Measurements from ENCODE around the gene PTN.

The PTN gene, protein sequence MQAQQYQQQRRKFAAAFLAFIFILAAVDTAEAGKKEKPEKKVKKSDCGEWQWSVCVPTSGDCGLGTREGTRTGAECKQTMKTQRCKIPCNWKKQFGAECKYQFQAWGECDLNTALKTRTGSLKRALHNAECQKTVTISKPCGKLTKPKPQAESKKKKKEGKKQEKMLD

DNA sequence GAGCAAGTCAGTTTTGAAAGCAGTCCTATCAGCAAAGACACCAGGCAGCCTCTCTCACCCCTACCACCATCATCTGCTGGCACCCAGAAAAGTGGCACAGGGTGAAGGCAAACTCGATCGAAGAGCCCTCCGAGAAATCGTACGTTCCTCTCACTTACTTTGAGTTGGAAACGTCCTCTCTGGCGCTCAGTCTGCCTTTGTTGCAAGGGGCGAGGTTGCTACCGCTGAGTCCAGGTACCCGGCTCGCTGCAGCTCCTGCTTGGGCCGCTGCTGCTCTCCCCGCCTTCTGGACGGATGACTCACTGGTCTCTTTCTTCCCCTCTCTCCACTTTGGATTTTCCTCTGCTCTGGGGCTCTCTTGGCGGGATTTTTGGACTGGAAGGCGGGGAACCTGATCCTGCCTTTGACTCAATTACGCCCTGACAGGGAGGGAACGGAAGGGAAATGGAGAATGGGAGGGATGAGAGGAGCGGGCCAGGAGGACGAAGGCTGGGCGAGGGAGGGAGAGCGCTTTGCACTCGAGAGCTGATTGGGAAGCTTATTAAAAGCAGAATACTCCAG is at the start of gene PTN:
TSS of gene PTN (minus strand) at position 453 of the 561 bp plus-strand sequence. CDS start 88,760 bp downstream, outside the sequence.
- no peak for DNase-seq (ENCODE audit: low spot score)
- TF ChIP-seq, protein P1, sequence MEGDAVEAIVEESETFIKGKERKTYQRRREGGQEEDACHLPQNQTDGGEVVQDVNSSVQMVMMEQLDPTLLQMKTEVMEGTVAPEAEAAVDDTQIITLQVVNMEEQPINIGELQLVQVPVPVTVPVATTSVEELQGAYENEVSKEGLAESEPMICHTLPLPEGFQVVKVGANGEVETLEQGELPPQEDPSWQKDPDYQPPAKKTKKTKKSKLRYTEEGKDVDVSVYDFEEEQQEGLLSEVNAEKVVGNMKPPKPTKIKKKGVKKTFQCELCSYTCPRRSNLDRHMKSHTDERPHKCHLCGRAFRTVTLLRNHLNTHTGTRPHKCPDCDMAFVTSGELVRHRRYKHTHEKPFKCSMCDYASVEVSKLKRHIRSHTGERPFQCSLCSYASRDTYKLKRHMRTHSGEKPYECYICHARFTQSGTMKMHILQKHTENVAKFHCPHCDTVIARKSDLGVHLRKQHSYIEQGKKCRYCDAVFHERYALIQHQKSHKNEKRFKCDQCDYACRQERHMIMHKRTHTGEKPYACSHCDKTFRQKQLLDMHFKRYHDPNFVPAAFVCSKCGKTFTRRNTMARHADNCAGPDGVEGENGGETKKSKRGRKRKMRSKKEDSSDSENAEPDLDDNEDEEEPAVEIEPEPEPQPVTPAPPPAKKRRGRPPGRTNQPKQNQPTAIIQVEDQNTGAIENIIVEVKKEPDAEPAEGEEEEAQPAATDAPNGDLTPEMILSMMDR (IDR thresholded peaks at IDR 0.05): no peak
- no peak within 1 kb of the TSS for H3K27ac ChIP-seq
- H3K4me3 ChIP-seq: peak within 1 kb of the TSS; percentile 71

DNA sequence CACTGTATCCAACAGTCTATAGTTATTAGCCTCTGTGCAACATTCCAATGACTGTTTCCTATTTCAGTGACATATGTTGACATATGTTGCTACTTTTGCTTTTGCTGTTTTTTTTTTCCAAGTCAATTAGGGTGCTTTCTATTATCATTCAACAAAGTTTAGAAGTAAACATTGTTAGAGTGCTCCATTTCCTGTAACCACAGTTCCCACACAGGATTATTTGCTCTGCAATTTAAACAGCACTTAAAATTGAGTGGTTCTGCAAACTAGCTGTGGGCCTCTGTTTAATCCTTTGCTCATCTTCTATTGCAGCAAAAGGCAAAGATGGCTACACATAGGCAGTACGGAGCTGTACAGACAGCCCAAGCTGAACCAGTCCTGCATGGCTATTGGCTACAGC is 46.5 kb upstream of the PTN start:
- Histone ChIP-seq H3K4me3 (no peak overlapping the region), H3K27ac (no peak overlapping the region)
- TF ChIP-seq, protein P1 (IDR thresholded peaks at IDR 0.05): no peak
- DNase-seq (ENCODE audit: low spot score): no peak

DNA sequence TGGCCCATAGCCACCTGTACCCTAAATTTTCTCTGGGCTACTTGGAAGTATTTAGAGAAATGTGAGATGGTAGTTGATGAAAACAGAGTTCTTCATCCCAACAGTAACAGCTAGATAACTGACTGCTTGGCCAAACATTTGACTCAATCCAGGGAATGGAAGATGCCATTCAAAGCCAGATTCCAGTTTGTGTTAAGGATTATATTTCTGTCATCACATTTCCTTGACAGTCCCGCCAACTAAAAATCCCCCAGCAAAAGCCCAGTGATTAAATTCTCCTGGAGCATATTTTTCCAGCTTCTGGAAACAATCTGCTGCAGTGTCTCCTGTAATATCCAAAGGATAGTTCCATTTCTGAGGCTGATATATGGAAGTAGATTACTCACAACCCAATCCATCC is 45.4 kb upstream of the PTN start:
- no peak overlapping the region for H3K27ac ChIP-seq
- no peak for DNase-seq (ENCODE audit: low spot score)
- TF ChIP-seq, protein P1 (IDR thresholded peaks at IDR 0.05): no peak
- no peak overlapping the region for H3K4me3 ChIP-seq

DNA sequence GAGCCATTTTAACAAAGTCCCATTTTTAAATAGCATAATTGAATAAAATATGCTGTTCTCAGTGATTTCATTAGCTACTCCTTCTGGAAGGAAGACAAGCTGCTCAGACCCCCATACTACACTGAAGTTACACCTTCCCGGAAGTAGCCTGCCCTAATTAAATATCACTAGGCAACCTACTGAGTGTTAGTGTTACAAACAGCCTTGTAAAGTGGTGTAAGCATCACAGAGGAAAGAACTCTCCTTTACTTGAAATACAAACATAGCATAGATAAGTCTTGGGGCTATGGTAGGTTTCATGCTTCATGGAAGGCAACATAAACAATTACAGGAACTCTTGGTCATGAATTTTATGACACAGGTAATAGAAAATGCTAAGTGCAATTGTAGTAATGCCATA is 43.4 kb upstream of the PTN start:
- TF ChIP-seq, protein P1 (IDR thresholded peaks at IDR 0.05): no peak
- DNase-seq (ENCODE audit: low spot score): no peak
- no peak overlapping the region for H3K4me3 ChIP-seq

DNA sequence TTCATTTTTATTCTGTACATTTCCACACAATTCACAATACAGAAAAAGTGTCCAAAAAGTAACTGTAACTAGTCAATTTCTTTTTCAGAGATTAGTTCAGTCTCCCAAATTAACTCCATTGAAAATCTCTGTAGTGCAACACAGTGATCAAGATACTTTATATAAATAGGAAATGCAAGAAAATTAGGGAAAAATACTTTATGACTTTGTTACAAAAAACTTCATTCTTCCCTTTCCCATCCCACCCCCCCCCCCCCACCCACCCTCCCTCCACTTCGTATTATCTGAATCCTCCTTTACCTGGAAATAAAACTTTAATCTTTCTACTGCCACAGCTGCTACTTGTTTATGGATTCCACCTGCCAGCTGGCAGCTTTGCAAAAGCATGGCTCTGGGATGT is 37.5 kb upstream of the PTN start:
- DNase-seq (ENCODE audit: low spot score): no peak
- Histone ChIP-seq H3K4me3 (no peak overlapping the region), H3K27ac (no peak overlapping the region)
- TF ChIP-seq, protein P1 (IDR thresholded peaks at IDR 0.05): no peak

More for the DNA sequence above, 43.4 kb upstream of the PTN start:
- no peak overlapping the region for H3K27ac ChIP-seq

DNA sequence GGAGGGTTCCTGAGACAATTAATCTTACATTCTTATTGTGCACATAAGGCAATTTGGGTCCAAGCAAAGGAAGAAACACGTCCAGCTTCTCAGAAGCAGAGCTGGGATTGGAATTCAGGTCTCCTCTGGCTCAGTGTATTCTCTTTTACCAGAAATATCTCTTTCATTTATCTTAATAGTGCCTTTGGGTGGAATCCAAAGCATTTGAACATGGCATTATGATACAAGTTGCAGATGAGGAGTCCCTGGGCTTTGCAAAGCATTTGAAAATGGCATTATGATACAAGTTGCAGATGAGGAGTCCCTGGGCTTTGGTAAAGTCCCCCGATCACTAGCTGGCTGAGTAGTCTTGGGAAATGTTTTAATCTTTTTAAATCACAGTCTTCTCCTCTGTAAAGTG is 30.0 kb upstream of the PTN start:
- TF ChIP-seq, protein P1 (IDR thresholded peaks at IDR 0.05): no peak
- Histone ChIP-seq H3K4me3 (no peak overlapping the region), H3K27ac (no peak overlapping the region)
- DNase-seq (ENCODE audit: low spot score): no peak

DNA sequence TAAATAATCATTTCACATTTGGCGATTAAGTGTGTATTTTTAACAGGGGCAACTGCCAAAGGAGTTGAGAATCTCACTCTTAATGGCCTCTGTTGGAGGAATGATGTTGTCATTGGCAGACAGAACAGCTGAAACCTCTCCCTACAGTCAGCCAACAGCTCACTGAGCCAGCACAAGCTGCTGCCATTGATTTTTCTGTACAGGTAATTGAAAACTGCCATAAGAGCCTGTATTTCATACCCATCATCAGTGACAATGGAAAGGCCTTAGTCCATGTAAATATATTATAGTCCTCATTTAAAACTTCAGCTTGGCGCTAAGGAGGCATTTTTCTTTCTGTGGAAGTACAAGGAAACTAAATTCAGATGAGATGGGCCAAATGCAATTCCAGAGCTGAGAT is 28.1 kb upstream of the PTN start:
- no peak for DNase-seq (ENCODE audit: low spot score)
- TF ChIP-seq, protein P1 (IDR thresholded peaks at IDR 0.05): no peak
- no peak overlapping the region for H3K4me3 ChIP-seq
- H3K27ac ChIP-seq: no peak overlapping the region
